Measurements from ENCODE around the gene MT1H.
"Not testable (repeated sequence)": the region's sequence is repeated elsewhere in the genome, so short reads cannot be mapped to it uniquely, and the experiment has no call there.

MT1H gene

GRCh38 chr16:56667581-56668571, 1.7 kb upstream of the MT1H start, which contains the start of gene MT1G:
Gene MT1G (minus strand): TSS chr16:56668065. CDS start chr16:56667993, 72 bp downstream.
- no peak for DNase-seq (ENCODE audit: low read depth)
- TF ChIP-seq CTCF (IDR thresholded peaks at IDR 0.05; ENCODE audit: insufficient read depth, low read depth, low read length, missing control alignments) = no peak
- H3K4me3 ChIP-seq (ENCODE audit: low read length) = no peak within 1 kb of the TSS

- no peak overlapping the region for H3K4me3 ChIP-seq (ENCODE audit: low read length)
- no peak for TF ChIP-seq CTCF (IDR thresholded peaks at IDR 0.05; ENCODE audit: insufficient read depth, low read depth, low read length, missing control alignments)
- no peak for DNase-seq (ENCODE audit: low read depth)
These were observed 416 bp downstream of the MT1H start for GRCh38 chr16:56669840-56670619.

- H3K4me3 ChIP-seq (ENCODE audit: low read length) = no peak overlapping the region
- TF ChIP-seq CTCF (IDR thresholded peaks at IDR 0.05; ENCODE audit: insufficient read depth, low read depth, low read length, missing control alignments) = no peak
- DNase-seq (ENCODE audit: low read depth) = no peak
These were observed 963 bp downstream of the MT1H start for GRCh38 chr16:56670620-56670934.

- not testable (repeated sequence) for DNase-seq (ENCODE audit: low read depth); H3K4me3 ChIP-seq (ENCODE audit: low read length)
These were observed 2.1 kb downstream of the MT1H start for GRCh38 chr16:56671691-56672090.

GRCh38 chr16:56672171-56672570, 2.6 kb downstream of the MT1H start:
- not testable (repeated sequence) for DNase-seq (ENCODE audit: low read depth); H3K4me3 ChIP-seq (ENCODE audit: low read length)

- H3K4me3 ChIP-seq (ENCODE audit: low read length) = no peak overlapping the region
- DNase-seq (ENCODE audit: low read depth) = peak; percentile 30
- TF ChIP-seq CTCF (IDR thresholded peaks at IDR 0.05; ENCODE audit: insufficient read depth, low read depth, low read length, missing control alignments) = no peak
These were observed 3.3 kb downstream of the MT1H start for GRCh38 chr16:56672761-56673536.

GRCh38 chr16:56673921-56674320, 4.3 kb downstream of the MT1H start:
- no peak overlapping the region for H3K4me3 ChIP-seq (ENCODE audit: low read length)
- DNase-seq (ENCODE audit: low read depth) = peak; percentile 61

GRCh38 chr16:56674570-56674969, 5.0 kb downstream of the MT1H start:
- DNase-seq (ENCODE audit: low read depth); H3K4me3 ChIP-seq (ENCODE audit: low read length): not testable (repeated sequence)

More at GRCh38 chr16:56673921-56674320, 4.3 kb downstream of the MT1H start:
- TF ChIP-seq CTCF (IDR thresholded peaks at IDR 0.05; ENCODE audit: insufficient read depth, low read depth, low read length, missing control alignments) = peak; percentile 76
